Measurements from ENCODE around the gene RHOD. TPM values are rescaled to one million over a fixed set of nuclear protein-coding genes. Genes with fewer than 3 reads are reported as not detected.

RHOD gene
- total and polyA plus RNA-seq, 11 donors, result 17.1 to 149 (median 54.0) TPM

DNA sequence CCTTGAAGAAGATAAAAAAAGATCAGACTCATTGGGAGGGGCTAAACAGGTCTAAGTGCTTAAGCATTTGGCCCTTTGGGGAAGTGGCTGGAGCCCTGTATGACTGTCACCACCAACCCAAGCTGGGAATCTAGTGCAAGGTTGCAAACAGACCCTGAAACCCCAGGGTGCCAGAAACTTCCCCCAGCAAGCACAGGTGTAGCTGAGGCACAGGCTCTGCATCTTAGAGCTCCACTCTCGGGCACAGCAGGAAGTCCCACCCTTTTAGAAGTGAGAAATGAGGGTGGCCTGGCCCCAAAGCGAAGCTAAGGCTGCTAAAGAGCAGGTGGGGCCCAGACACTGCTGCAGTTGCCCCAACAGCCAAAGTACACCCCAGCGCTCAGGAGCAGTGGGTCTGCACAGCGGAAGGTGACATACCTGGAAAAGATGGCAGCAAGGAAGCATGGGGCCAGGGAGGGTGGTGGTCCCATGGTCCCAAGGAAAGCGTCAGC, 56.6 kb downstream of the RHOD start:
- H3K27ac ChIP-seq, result no peak overlapping the region
- WGBS, 4 donors, result 86 to 94% (median 87%) methylated on average over 4 to 5 of the region's 5 CpGs
- H3K36me3 ChIP-seq, result no peaks in the 10 kb centered on the region
- intact Hi-C loops (cut with DNase I), result no loop called here
- no peak for TF ChIP-seq POLR2A (IDR thresholded peaks at IDR 0.05)
- no peak for TF ChIP-seq CTCF (IDR thresholded peaks at IDR 0.05)
- no peaks in the 10 kb centered on the region for H3K27me3 ChIP-seq
- ATAC-seq (no peak), DNase-seq (no peak)
- H3K4me1 ChIP-seq, result peaks cover 0 to 31% (median 10%) of the 10 kb centered on the region in 12 donors
- no peak overlapping the region for H3K4me3 ChIP-seq
- H3K9me3 ChIP-seq, result no peaks in the 10 kb centered on the region

DNA sequence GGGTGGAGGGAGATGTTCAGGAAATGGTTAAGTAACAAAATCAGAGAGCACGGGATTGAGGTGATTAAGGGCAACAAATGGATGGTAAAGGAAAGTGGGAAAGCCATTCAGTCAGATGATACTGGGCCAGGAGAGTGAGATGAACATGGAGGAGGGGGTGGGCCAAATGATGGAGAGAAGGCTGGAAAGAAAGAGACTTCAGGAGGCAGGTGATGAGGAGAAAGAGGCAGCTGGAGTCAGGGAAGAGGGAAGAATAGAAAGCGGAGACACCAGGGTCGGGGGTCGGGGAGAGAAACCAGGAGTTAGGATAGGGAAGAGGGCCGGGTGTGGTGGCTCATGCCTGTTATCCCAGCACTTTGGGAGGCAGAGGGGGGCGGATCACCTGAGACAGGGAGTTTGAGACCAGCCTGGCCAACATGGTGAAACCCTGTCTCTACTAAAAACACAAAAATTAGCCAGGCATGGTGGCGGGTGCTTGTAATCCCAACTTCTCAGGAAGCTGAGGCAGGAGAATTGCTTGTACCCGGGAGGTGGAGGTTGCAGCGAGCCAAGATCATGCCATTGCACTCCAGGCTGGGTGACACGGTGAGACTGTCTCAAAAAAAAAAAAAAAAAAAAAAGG, 57.7 kb downstream of the RHOD start:
- TF ChIP-seq CTCF (IDR thresholded peaks at IDR 0.05) (no peak), POLR2A (IDR thresholded peaks at IDR 0.05) (no peak)
- 91 to 92% (median 91%) methylated on average over 10 of the region's 10 CpGs for WGBS, 4 donors
- Histone ChIP-seq H3K27me3 (no peaks in the 10 kb centered on the region), H3K4me3 (no peak overlapping the region), H3K4me1 (peaks cover 0 to 31% (median 10%) of the 10 kb centered on the region in 12 donors), H3K27ac (no peak overlapping the region), H3K9me3 (no peaks in the 10 kb centered on the region), H3K36me3 (no peaks in the 10 kb centered on the region)
- no peak for DNase-seq
- ATAC-seq, result no peak
- intact Hi-C loops (cut with DNase I), result no loop called here

DNA sequence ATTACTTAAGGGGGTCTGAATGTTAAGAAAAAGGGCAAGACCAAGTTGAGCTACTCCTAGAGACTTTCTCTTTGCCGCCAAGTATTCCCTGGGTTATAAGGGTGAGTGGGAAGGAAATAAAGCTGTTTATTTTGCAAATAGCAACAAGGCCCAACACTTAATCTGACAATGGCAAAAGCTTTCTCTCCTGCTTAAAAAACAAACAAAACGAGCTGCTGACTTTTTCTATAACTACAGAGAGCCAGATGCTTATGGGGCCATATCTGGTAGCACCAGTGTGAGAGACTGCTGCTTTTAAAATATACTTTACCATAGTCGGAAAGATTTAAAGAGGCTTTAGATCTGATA, 60.1 kb downstream of the RHOD start:
- 77 to 81% (median 80%) methylated on average over 3 of the region's 3 CpGs for WGBS, 4 donors
- H3K4me3 ChIP-seq, result no peak overlapping the region
- no peaks in the 10 kb centered on the region for H3K9me3 ChIP-seq
- DNase-seq, result no peak
- ATAC-seq, result no peak
- no peak for TF ChIP-seq CTCF (IDR thresholded peaks at IDR 0.05)
- no peak for TF ChIP-seq POLR2A (IDR thresholded peaks at IDR 0.05)
- H3K27ac ChIP-seq, result peak overlapping the region in 1 of 12 donors; percentile 74
- H3K4me1 ChIP-seq, result peaks cover 0 to 39% (median 9%) of the 10 kb centered on the region in 12 donors
- intact Hi-C loops (cut with DNase I), result no loop called here
- H3K36me3 ChIP-seq, result no peaks in the 10 kb centered on the region
- no peaks in the 10 kb centered on the region for H3K27me3 ChIP-seq

GRCh38 chr11:67117176-67117575, 60.5 kb downstream of the RHOD start:
- intact Hi-C loops (cut with DNase I), result no loop called here
- no peaks in the 10 kb centered on the region for H3K9me3 ChIP-seq
- peaks cover 0 to 43% (median 14%) of the 10 kb centered on the region in 12 donors for H3K4me1 ChIP-seq
- no peaks in the 10 kb centered on the region for H3K27me3 ChIP-seq
- no peak for ATAC-seq
- H3K4me3 ChIP-seq, result peak overlapping the region in 7 of 12 donors; percentile 30 to 99 (median 96)
- peaks cover 0 to 4% (median 0%) of the 10 kb centered on the region in 9 donors for H3K36me3 ChIP-seq
- TF ChIP-seq POLR2A (IDR thresholded peaks at IDR 0.05) (no peak), CTCF (IDR thresholded peaks at IDR 0.05) (no peak)
- H3K27ac ChIP-seq, result peak overlapping the region in 7 of 12 donors; percentile 66 to 99 (median 98)
- 84 to 86% (median 85%) methylated on average over 7 of the region's 7 CpGs for WGBS, 4 donors
- DNase-seq, result no peak
